ENCODE measurements around the gene MFGE8. TPM values are rescaled to one million over a fixed set of nuclear protein-coding genes. Genes with fewer than 3 reads are reported as not detected.

Gene MFGE8
- total RNA-seq, 1 experiment from 2014 or later = 32.0 TPM

GRCh38 chr15:88908697-88909621, 4.2 kb downstream of the MFGE8 start:
- ATAC-seq (no peak), DNase-seq (no peak)
- POLR2A ChIA-PET (ENCODE audit: unreplicated experiment) = no interaction called here
- CTCF ChIA-PET = no interaction called here
- peaks cover 27% of the 10 kb centered on the region for H3K4me1 ChIP-seq (ENCODE audit: insufficient read depth, low read length)
- no peaks in the 10 kb centered on the region for H3K9me2 ChIP-seq (replicated peaks; ENCODE audit: low read length)
- no peak overlapping the region for H3K9ac ChIP-seq (ENCODE audit: low read length)
- no peak overlapping the region for H2AFZ ChIP-seq (ENCODE audit: low read length)
- BruUV-seq (replicated peaks) = no TSS peak
- H3K36me3 ChIP-seq (ENCODE audit: low read depth, low read length) = no peaks in the 10 kb centered on the region; the same call in 1 of the 2 replicates
- no peak overlapping the region for H3K27ac ChIP-seq (ENCODE audit: low read length)
- H3F3A ChIP-seq (ENCODE audit: low read length, unreplicated experiment) = no peaks in the 10 kb centered on the region
- intact Hi-C loops (cut with micrococcal nuclease) = loop anchor here (10.0 kb wide), 1 partner anchor 266 kb away; no protein-coding TSS in a partner anchor
- no peak overlapping the region for H3K4me2 ChIP-seq (ENCODE audit: low read length)
- H3K79me2 ChIP-seq (ENCODE audit: low read length) = no peaks in the 10 kb centered on the region
- H3K27me3 ChIP-seq (ENCODE audit: low read length) = no peaks in the 10 kb centered on the region
- no peak overlapping the region for H3K4me3 ChIP-seq (ENCODE audit: low read length)
- H3K9me3 ChIP-seq (ENCODE audit: low read length) = no peaks in the 10 kb centered on the region
- TF ChIP-seq CTCF (conservative IDR thresholded peaks at IDR 0.05; ENCODE audit: low read depth, low read length) (no peak), EZH2 (IDR thresholded peaks at IDR 0.05; ENCODE audit: low read length, unreplicated experiment) (no peak), EZH2phosphoT487 (IDR thresholded peaks at IDR 0.05; ENCODE audit: borderline replicate concordance, low read length) (no peak)
- H4K20me1 ChIP-seq (ENCODE audit: low read length) = no peaks in the 10 kb centered on the region

- POLR2A ChIA-PET (ENCODE audit: unreplicated experiment) = no interaction called here
- H3F3A ChIP-seq (ENCODE audit: low read length, unreplicated experiment) = no peaks in the 10 kb centered on the region
- no TSS peak for BruUV-seq (replicated peaks)
- H3K27me3 ChIP-seq (ENCODE audit: low read length) = no peaks in the 10 kb centered on the region
- no peaks in the 10 kb centered on the region for H3K79me2 ChIP-seq (ENCODE audit: low read length)
- no peak overlapping the region for H3K27ac ChIP-seq (ENCODE audit: low read length)
- no peak overlapping the region for H3K4me3 ChIP-seq (ENCODE audit: low read length)
- ATAC-seq (no peak), DNase-seq (no peak)
- CTCF ChIA-PET = no interaction called here
- no peaks in the 10 kb centered on the region for H3K9me2 ChIP-seq (replicated peaks; ENCODE audit: low read length)
- no peak for TF ChIP-seq EZH2 (IDR thresholded peaks at IDR 0.05; ENCODE audit: low read length, unreplicated experiment)
- no peak for TF ChIP-seq EZH2phosphoT487 (IDR thresholded peaks at IDR 0.05; ENCODE audit: borderline replicate concordance, low read length)
- no peak for TF ChIP-seq CTCF (conservative IDR thresholded peaks at IDR 0.05; ENCODE audit: low read depth, low read length)
- intact Hi-C loops (cut with micrococcal nuclease) = loop anchor here (10.0 kb wide), 1 partner anchor 267 kb away; no protein-coding TSS in a partner anchor
- no peak overlapping the region for H3K9ac ChIP-seq (ENCODE audit: low read length)
- H2AFZ ChIP-seq (ENCODE audit: low read length) = no peak overlapping the region
- H4K20me1 ChIP-seq (ENCODE audit: low read length) = no peaks in the 10 kb centered on the region
- no peaks in the 10 kb centered on the region for H3K9me3 ChIP-seq (ENCODE audit: low read length)
- H3K4me1 ChIP-seq (ENCODE audit: insufficient read depth, low read length) = peaks cover 27% of the 10 kb centered on the region
- H3K36me3 ChIP-seq (ENCODE audit: low read depth, low read length) = no peaks in the 10 kb centered on the region; the same call in 1 of the 2 replicates
- no peak overlapping the region for H3K4me2 ChIP-seq (ENCODE audit: low read length)
Observed at GRCh38 chr15:88908123-88908522, 5.1 kb downstream of the MFGE8 start.

GRCh38 chr15:88907111-88907510, 6.1 kb downstream of the MFGE8 start:
- Histone ChIP-seq H3K27ac (ENCODE audit: low read length) (no peak overlapping the region), H3K4me2 (ENCODE audit: low read length) (no peak overlapping the region), H3K27me3 (ENCODE audit: low read length) (no peaks in the 10 kb centered on the region), H3K9ac (ENCODE audit: low read length) (no peak overlapping the region), H3F3A (ENCODE audit: low read length, unreplicated experiment) (no peaks in the 10 kb centered on the region), H3K9me3 (ENCODE audit: low read length) (no peaks in the 10 kb centered on the region), H3K4me3 (ENCODE audit: low read length) (no peak overlapping the region), H2AFZ (ENCODE audit: low read length) (no peak overlapping the region), H4K20me1 (ENCODE audit: low read length) (no peaks in the 10 kb centered on the region), H3K4me1 (ENCODE audit: insufficient read depth, low read length) (peaks cover 19% of the 10 kb centered on the region), H3K79me2 (ENCODE audit: low read length) (no peaks in the 10 kb centered on the region), H3K9me2 (replicated peaks; ENCODE audit: low read length) (no peaks in the 10 kb centered on the region), H3K36me3 (ENCODE audit: low read depth, low read length) (no peaks in the 10 kb centered on the region; the same call in 1 of the 2 replicates)
- no TSS peak for BruUV-seq (replicated peaks)
- ATAC-seq = no peak
- intact Hi-C loops (cut with micrococcal nuclease) = loop anchor here (10.0 kb wide), 1 partner anchor 268 kb away; no protein-coding TSS in a partner anchor
- no peak for DNase-seq
- ChIA-PET POLR2A (ENCODE audit: unreplicated experiment) (no interaction called here), CTCF (no interaction called here)
- no peak for TF ChIP-seq EZH2 (IDR thresholded peaks at IDR 0.05; ENCODE audit: low read length, unreplicated experiment)
- TF ChIP-seq CTCF (conservative IDR thresholded peaks at IDR 0.05; ENCODE audit: low read depth, low read length) = no peak
- no peak for TF ChIP-seq EZH2phosphoT487 (IDR thresholded peaks at IDR 0.05; ENCODE audit: borderline replicate concordance, low read length)

Measured in PC-3 (cell line).